HG02870 (cell line): ENCODE data around the gene PTGS1.
"Not testable (repeated sequence)": the region's sequence is repeated elsewhere in the genome, so short reads cannot be mapped to it uniquely, and the experiment has no call there.

ENCODE experiments used
- ATAC-seq: cut with Tn5 transposase; IDR thresholded peaks from one replicate; pipeline ENCODE4 v1.9.1; 2021; ENCODE audit warnings: mild to moderate bottlenecking, moderate library complexity; ENCODE audit not compliant: unreplicated experiment

Gene PTGS1

GRCh38 chr9:122394265-122395125 is 23.7 kb downstream of the PTGS1 start:
- no peak for ATAC-seq

DNA sequence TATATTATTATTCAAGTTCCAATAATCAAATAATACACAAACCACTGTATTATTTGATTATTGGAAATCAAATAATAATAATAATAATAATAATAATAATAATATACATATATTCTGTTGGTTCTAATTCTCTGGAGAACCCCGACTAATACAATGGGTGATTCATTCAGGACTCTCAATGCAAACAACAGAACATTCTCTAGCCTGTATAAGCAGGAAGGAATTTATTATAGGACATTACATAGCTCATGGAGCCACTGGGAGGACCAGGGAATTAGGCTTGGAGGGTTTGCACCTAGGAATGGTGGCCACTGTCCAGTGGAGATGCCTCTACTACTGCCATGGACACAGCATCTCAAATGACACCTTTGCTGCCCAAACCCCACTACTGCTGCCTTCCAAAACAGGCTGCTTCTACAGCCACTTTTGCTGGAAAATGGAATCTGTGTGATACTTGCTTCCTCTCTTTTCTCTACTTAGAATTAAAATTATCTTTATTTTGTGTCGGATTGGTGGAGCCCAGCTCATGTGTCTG is 25.9 kb downstream of the PTGS1 start:
- no peak for ATAC-seq

GRCh38 chr9:122397749-122398148 is 26.9 kb downstream of the PTGS1 start:
- ATAC-seq: no peak

DNA sequence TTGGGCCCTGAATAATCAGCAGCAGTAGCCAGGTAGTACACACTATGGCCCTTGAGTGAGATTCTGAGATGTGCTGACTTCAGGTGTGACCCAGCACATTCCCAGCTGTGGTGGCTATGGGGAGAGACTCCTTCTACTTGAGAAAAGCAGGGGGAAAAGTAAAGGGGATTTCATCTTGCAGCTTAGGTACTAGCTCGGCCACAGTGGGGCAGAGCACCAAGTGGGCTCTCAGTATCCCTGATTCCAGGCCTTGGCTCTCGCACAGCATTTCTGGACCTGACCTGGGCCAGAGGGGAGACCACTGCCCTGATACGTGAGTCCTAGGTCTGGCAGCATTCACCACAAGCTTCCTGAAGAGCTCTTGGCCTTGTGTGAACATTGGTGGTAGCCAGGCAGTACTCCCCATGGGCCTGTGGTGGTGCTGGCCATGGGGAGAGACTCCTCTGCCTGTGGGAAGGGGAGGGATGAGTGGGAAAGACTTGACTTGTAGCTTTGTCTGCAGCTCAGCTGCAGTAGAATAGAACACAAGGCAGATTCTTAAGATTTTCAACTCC is 27.6 kb downstream of the PTGS1 start:
- ATAC-seq: no peak

GRCh38 chr9:122401896-122402295 is 31.1 kb downstream of the PTGS1 start:
- ATAC-seq: no peak

GRCh38 chr9:122402403-122402871 is 31.6 kb downstream of the PTGS1 start:
- ATAC-seq: no peak

GRCh38 chr9:122402874-122403273 is 32.0 kb downstream of the PTGS1 start:
- ATAC-seq: no peak

DNA sequence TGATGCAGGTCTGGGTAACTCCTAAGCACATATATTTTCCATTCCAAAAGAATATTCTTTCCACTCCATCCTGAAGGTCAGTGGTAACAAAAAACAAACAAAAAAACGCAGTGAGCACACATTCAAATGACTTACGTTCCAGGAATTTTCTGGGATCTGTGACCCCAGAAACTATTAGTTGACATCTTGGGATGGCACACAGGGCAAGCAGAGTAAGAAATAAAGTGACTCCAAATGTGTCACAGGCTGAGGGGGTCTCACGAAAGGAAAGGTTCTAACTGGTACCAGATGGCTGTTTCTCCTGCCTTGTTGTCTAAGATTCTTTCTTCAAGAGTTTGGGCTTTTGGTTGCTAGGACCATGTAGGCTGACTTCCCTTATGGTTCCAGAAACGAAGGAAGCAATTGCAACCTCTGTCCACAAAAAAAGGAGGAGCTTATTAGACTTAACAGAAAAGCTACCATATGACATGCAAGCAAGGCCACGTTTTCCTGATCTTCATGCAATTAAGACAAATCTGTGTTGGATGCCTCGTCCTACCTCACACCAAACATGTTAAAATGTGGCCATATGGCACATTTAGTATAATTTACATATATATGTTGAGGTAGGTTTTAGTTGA is 32.7 kb downstream of the PTGS1 start:
- no peak for ATAC-seq

- not testable (repeated sequence) for ATAC-seq
These were observed 34.7 kb downstream of the PTGS1 start for GRCh38 chr9:122405304-122406069.

- no peak for ATAC-seq
These were observed 35.5 kb downstream of the PTGS1 start for GRCh38 chr9:122406070-122406890.

- not testable (repeated sequence) for ATAC-seq
These were observed 43.3 kb downstream of the PTGS1 start for GRCh38 chr9:122414108-122414507.

GRCh38 chr9:122418016-122418415 is 47.2 kb downstream of the PTGS1 start:
- ATAC-seq: no peak

GRCh38 chr9:122420315-122420714 is 49.5 kb downstream of the PTGS1 start:
- ATAC-seq: no peak

DNA sequence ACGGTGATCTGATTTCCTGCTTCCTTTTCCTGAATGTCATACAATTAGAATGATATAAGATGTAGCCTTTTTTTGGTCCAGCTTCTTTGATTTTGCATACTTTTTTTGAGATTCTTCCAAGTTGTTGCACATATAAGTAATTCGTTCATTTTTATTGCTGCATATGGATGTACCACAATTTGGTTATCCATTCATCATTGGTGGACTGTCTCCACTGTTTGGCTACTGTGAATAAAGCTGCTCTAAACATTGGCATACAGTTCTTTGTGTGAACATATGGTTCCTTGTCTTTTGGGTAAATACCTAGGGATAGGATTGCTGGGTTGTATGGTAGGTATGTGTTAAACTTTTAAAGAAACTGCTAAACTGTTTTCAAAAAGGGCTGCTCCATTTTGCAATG is 54.3 kb downstream of the PTGS1 start:
- no peak for ATAC-seq

DNA sequence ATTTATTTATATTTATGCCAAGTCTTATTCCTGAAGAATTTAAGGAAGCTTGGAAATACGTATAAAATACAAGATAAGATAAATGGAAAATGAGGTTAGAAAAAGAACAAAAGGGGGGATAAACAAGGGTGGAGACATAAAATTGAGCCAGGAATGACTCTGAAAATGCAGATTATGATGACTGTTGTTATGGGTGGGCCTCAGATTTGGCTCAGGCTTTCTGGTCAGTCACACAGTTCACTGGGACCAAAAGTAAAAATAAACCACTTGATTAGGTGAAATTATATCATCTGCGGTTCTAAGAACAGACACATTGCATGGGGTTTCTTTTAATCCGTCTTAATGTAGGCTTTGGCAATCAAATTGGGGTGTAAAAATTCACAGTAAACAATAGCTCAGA is 55.9 kb downstream of the PTGS1 start:
- ATAC-seq: no peak

DNA sequence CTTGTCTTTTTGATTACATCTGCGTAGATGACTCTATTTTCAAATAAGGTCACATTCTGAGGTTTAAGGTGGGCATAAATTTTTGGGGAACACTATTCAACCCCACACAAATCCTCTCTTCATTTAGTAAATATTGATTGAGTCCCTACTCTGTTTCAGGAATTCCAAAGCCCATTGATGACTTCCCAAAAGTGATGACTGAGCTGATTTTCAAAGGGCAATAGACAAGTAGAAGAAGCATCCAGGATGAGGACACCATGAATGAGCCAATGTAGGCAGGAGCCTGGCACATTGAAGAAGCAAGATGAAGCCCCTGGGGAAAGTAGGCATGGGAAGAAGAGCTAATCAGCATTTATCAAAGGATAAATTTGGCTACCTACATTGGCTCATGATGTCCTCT is 71.7 kb downstream of the PTGS1 start:
- ATAC-seq: no peak

GRCh38 chr9:122444041-122444733 is 73.4 kb downstream of the PTGS1 start:
- no peak for ATAC-seq
